Erythroblast (primary cell): Measurements from ENCODE around the gene SUSD1.

Experiments used
- DNase-seq, 2 experiments: peaks; one replicate each; lab custom pipeline; 2025; lab: John Stamatoyannopoulos, UW
- GATA1 ChIP-seq: IDR thresholded peaks from 2 replicates; pipeline ENCODE4 v1.6.1; 2011; ENCODE audit warnings: low read depth, mild to moderate bottlenecking, control low read depth, low read length, moderate library complexity
- POLR2A ChIP-seq: IDR thresholded peaks from 2 replicates; pipeline ENCODE4 v1.6.1; 2011; ENCODE audit warnings: mild to moderate bottlenecking, low read length

SUSD1 gene

DNA sequence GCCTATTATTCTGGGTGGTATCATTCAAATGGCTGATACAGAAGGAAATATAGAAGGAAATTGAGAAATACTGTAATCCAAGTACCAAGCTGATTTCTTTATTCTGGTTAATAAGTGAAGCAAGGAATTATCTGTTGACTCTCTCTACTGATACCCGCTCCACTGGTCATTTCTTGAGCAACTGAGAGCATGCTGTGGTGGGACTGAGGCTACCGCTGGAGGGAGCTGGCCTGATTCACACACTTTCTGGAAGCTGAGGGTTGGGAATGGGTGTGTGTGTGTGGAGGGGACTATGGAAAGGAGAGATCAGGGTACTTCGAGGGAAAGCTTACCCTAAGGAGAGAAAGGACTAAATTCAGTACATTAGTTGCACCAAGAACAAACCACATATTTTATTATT, 174.4 kb downstream of the SUSD1 start:
- DNase-seq = no peak
- TF ChIP-seq GATA1 (no peak), POLR2A (no peak)

DNA sequence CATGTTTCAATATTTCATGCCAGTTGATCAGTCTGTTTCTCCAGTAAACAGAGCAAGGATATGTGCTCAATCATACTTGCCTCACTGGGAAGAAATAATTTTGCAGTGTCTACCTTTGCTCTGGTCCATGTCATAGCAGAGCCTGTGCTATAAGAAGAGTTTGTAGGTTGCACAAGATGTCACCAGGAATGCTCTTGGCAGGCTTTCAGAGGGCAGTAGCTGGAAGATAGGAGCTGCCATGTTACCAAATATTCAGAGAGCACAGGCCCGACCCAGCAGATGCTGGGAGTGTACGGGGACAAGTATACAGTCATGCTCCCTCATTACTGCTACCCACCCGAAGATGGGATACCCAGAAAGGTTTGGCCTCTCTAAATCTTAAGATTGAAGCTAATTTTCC, 175.8 kb downstream of the SUSD1 start:
- no peak for TF ChIP-seq GATA1
- TF ChIP-seq POLR2A = no peak
- no peak for DNase-seq

DNA sequence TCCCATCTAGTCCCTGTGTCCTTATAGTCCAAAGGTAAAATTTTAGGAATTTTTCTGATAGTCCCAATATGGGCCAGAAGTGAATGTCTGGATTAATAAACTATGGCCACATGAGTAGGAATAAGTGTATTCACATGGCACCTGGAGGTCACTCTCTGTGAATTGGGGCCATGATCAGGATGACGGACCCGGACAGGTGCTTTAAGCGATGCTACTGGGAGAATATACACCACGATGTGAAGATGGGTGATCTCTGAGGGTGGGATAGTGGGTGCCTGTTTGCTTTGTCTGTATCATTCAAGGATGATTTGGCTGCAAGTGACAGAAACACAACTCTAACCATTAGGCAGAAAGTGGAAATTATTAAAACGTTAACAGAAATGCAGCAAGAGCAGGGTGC, 177.3 kb downstream of the SUSD1 start:
- no peak for TF ChIP-seq POLR2A
- no peak for TF ChIP-seq GATA1
- no peak for DNase-seq

DNA sequence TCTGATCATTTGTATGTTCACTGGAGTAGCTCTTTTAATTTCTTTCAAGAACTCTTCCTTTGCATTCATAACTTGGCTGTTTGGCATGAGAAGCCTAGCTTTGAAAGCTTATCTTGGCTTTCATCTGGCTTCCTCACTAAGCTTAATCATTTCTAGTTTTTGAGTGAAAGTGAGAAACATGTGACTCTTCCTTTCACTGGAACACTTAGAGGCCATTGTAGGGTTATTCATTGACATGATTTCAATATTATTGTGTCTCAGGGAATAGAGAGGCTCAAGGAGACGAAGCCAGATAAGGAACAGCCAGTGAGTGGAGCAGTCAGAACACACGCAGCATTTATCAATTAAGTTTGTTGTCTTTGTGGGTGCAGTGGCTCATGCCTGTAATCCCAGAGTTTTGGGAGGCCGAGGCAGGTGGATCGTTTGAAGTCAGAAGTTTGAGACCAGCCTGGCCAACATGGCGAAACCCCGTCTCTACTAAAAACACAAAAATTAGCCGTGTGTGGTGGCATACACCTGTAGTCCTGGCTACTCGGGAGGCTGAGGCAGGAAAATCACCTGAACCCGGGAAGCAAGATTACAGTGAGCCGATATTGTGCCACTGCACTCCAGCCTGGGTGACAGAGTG, 180.2 kb downstream of the SUSD1 start:
- no peak for TF ChIP-seq GATA1
- TF ChIP-seq POLR2A = no peak
- no peak for DNase-seq

DNA sequence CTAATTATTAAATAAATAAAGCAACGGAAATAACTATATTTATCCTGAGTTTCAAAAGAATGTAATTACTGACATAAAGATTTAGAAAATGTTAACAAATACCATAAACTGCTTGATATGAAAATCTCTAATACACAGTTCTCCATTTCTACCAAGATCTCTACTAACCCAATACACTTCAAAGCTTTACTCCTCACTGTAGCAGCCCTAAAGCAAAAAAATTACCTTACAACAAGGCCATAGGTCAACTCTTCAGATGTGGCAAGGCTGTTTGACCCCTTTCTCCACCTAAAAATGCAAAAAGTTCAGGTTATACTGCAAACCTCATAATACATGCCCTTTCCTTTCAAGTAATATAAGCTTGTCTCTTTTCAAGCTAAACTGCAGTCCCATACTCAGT, 181.8 kb downstream of the SUSD1 start:
- no peak for DNase-seq
- TF ChIP-seq GATA1 (no peak), POLR2A (no peak)

DNA sequence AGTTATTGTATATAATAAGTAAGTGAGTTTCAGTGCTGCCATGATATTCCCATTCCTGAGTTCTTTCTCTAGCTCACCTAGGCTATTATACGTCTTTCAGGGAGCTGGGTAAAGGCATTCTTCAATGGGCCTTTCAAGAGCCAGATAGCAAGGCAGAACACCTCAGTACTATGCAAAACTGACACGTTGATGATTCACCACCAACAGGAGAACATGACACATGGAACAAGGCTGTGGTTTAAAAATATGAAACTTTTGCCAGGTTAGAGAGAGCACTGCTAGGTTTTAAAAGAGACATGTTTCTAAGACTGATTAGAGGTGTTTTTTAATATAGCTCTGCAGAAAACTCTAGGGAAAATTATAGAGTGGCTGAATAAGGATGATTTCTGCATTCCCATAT, 182.6 kb downstream of the SUSD1 start:
- no peak for TF ChIP-seq GATA1
- TF ChIP-seq POLR2A = no peak

DNA sequence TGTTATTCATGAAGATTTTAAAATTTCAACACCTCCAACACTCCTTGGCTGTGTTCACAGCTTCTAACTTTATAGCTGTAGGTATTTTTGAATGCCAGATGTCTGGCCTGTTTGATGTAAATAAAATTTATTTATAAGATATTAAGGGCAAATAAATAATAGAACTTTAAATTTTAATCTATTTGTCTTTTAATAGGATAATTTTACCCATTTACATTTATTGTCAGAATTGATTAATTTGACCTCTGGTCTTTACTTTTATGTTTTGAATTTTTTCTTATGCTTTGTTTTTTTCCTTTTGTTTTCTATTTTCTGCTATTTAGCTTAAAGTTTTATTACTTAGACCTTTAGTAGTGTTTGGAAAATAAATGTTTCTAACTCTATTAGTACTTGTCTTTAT, 183.9 kb downstream of the SUSD1 start:
- TF ChIP-seq GATA1 (no peak), POLR2A (no peak)
- no peak for DNase-seq

More for the DNA sequence above, 182.6 kb downstream of the SUSD1 start:
- DNase-seq = no peak
